ENCODE data around the gene CFAP298.
"Not testable (repeated sequence)": the region's sequence is repeated elsewhere in the genome, so short reads cannot be mapped to it uniquely, and the experiment has no call there.

Gene CFAP298

GRCh38 chr21:32612075-32612998, at the start of gene CFAP298:
CFAP298 (minus strand) TSS chr21:32612377; CDS start chr21:32612243, 134 bp downstream.
- peak; percentile 92 for DNase-seq (ENCODE audit: low read depth)

- DNase-seq (ENCODE audit: low read depth) = not testable (repeated sequence)
Measured at GRCh38 chr21:32661026-32661782, 49.0 kb upstream of the CFAP298 start.

DNA sequence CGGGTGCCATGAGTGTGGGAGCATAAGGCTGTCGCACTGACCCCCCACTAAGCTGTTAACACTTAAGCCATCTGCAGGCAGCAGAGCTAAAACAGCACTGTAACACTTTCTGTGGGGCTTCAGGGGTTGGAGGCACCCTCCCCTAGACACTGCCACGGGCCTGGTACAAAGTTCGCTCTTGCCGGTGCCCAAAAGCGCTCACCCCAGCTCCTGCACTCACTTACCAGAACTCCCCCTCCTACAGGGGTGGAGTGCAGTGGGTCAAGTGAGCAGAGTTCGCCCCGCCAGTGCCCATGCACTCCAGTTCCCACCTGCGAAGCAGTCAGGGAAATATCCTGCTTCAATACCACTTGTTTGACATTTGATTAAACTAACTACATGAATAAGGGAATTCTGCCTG, 46.3 kb upstream of the CFAP298 start:
- DNase-seq (ENCODE audit: low read depth) = no peak

DNA sequence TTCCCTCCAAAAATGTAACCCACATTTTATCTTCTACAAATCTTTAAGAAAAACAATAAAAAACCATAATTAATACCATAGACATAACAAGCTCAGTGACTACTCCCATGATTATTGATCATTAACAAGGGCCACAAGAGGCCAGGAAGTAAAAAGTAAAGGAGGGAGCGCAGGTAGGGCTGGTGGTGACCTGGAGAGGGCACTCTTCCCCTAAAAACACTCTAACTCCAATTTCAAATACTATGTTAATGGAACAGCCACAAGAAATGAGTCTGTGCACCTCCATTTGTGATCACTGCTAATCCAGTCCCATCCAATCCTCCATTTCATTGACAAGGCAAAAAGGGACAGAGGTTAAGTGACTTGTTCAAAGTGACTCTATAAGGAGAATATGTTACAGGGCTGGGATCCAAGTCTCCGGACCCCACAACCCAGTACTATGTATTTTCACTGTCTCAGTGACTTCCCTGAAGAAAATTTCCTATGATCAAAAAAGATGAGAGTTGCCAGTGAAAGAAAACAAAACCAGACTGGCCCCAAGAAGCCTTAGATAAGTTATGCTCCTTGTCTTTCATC, 41.2 kb upstream of the CFAP298 start:
- no peak for DNase-seq (ENCODE audit: low read depth)

DNA sequence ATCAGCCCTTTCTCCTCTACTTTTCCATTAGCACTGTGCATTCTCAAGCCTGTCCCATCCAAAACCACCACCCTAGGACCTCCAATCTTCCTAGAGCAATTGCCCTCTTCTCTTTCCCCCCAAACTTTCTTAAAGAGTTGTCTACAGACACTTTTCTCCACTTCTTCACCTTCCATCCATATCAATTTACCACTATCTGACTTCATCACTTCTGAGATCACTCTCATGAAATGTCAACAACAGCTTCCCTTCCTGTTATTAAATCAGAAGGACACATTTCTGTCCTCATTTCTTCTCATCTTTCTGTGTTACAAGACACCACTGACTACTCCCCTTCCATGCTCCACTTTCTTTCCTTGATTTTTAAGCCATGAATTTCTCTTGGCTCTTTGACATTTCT, 36.0 kb upstream of the CFAP298 start:
- DNase-seq (ENCODE audit: low read depth) = no peak

GRCh38 chr21:32645261-32646182, 33.3 kb upstream of the CFAP298 start:
- no peak for DNase-seq (ENCODE audit: low read depth)

- no peak for DNase-seq (ENCODE audit: low read depth)
Measured at GRCh38 chr21:32641710-32642698, 29.8 kb upstream of the CFAP298 start.

GRCh38 chr21:32626621-32627196, 14.5 kb upstream of the CFAP298 start:
- DNase-seq (ENCODE audit: low read depth) = no peak

GRCh38 chr21:32618218-32618617, 6.0 kb upstream of the CFAP298 start:
- DNase-seq (ENCODE audit: low read depth) = not testable (repeated sequence)

DNA sequence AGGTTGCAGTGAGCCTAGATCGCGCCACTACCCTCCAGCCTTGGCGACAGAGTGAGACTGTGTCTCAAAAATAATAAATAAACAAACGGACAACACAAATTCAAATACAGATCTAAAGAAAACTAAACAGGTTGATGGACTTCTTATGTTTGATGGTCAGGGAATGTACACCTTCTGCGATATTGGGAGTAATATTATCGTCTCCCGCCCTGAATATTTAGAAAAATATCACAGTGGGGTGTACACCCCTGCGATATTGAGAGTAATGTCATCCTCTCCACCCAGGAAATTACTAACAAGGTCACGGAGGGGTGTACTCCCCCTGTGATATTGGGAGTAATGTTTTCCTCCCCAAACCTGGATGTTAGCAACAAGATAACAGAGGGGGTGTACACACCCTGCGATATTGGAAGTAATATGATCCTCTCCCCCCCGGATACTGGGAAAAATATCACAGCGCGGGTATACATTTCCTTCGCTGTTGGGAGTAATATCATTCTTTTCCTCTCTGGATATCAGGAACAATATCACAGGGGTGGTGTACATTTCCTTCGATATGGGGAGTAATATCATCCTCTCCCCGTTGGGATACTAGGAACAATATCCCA, 1.4 kb upstream of the CFAP298 start:
- no peak for DNase-seq (ENCODE audit: low read depth)

DNA sequence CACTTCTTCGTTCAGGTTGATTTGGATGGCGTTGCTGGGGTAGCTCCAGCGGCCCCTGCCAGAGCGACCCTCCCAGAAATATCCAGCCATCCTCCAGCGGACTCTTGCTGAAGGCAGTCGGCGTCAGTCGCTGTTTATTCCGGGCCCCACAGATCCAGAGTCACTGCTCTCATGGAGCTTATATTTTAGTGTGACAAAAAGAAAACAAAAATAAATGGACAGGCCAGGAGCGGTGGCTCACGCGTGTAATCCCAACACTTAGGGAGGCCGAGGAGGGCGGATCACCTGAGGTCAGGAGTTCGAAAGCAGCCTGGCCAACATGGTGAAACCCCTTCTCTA, 791 bp upstream of the CFAP298 start:
- no peak for DNase-seq (ENCODE audit: low read depth)

GRCh38 chr21:32611471-32611997, 643 bp downstream of the CFAP298 start:
- DNase-seq (ENCODE audit: low read depth) = no peak

DNA sequence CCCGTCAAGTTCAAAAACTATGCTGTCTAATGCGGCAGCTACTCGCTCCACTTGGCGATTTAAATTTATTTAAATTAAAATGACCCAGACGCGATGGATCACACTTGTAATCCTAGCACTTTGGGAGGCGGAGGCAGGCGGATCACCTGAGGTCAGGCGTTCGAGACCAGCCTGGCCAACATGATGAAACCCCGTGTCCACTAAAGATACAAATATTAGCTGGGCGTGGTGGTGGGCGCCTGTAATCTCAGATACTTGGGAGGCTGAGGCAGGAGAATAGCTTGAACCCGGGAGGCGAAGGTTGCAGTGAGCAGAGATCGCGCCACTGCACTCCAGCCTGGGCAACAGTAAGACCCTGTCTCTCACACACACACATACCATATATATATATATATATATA, 1.2 kb downstream of the CFAP298 start:
- DNase-seq (ENCODE audit: low read depth) = not testable (repeated sequence)

DNA sequence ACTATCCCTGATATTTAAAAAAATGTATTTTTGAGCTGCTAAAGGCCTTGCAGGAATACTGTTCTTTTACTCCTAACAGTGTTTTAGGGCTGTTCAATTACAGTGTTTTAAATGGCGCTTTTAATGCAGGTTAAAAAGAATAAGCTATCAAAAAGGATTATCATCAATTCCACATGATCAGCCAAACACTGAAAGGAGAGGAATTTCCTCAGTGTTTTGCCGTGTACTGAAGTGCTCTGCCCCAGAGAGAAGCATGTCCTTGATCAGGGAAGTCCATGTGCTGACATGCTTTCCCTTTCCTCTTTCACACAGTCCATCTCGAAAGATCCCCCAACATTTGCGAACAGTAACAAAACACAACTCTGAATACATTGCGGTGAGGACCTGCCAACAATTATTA, 3.3 kb downstream of the CFAP298 start:
- DNase-seq (ENCODE audit: low read depth) = no peak

DNA sequence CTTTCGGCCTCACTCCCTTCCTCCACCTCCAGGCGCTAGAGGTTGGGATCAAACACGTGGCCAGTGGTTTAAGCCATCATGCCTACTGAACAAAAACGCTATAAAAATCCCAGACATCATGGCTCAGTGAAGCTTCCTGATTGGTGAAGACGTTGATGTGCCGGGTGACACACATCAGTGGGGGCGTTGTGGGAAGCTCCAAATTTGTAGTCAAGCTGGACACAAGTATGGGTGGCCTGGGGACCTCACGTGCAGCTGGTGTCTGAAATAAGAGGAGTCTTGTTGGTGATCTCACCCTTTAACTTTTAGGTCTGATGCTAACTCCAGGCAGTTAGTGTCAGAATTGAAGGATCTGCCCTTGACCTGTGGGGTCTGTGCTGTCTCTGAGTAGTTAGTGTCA, 6.7 kb downstream of the CFAP298 start:
- no peak for DNase-seq (ENCODE audit: low read depth)

GRCh38 chr21:32604464-32604863, 7.7 kb downstream of the CFAP298 start:
- no peak for DNase-seq (ENCODE audit: low read depth)

DNA sequence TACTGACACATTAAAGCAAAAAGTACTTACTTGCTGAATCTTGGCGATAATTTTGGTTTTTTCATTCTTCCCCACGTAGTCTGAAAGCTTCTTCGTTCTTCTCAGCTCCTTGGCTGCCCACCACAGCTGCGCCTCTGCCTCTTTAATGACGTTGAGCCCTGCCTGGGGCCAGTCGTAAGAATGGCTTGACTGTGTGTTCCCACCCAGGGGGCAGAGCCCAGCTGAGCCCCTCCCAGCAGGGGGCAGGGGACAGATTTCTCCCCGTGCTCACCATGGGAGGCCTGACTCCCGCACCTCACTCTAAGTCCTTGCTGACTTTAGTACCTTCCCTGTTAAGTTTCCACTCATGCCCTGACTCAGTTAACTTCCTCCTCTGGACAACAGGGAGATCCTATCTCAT, 9.0 kb downstream of the CFAP298 start:
- no peak for DNase-seq (ENCODE audit: low read depth)

- no peak for DNase-seq (ENCODE audit: low read depth)
Measured at GRCh38 chr21:32602099-32602498, 10.1 kb downstream of the CFAP298 start.

DNA sequence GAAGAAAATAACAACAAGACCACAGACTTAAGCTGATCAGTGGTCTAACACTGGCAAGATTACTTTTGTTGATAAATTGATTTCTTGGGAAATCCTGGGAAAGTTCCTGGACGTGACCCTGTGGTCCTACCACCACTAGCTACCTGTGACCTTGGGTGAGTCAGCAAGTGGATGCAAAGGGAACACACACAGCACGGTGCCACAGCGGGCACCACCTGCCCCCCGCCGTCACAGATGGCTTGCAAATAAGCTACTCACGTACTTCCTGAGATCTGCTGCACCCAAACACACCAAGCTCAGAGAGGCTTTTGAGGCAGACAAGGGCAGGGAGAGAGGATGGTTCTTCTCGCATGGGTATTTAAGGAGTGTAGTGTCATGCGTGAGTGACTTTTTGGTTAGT, 12.7 kb downstream of the CFAP298 start:
- DNase-seq (ENCODE audit: low read depth) = no peak

Data from HS-27A (cell line).